GM18867 (cell line): ENCODE results near the gene XIRP1.

Experiments
- ATAC-seq: cut with Tn5 transposase; IDR thresholded peaks from one replicate; pipeline ENCODE4 v1.9.1; 2021; ENCODE audit warnings: mild to moderate bottlenecking, moderate library complexity; ENCODE audit not compliant: unreplicated experiment

The XIRP1 gene

GRCh38 chr3:39211332-39212130 lies 19.1 kb upstream of the XIRP1 start:
- no peak for ATAC-seq

GRCh38 chr3:39210078-39210477 lies 17.7 kb upstream of the XIRP1 start:
- no peak for ATAC-seq

DNA sequence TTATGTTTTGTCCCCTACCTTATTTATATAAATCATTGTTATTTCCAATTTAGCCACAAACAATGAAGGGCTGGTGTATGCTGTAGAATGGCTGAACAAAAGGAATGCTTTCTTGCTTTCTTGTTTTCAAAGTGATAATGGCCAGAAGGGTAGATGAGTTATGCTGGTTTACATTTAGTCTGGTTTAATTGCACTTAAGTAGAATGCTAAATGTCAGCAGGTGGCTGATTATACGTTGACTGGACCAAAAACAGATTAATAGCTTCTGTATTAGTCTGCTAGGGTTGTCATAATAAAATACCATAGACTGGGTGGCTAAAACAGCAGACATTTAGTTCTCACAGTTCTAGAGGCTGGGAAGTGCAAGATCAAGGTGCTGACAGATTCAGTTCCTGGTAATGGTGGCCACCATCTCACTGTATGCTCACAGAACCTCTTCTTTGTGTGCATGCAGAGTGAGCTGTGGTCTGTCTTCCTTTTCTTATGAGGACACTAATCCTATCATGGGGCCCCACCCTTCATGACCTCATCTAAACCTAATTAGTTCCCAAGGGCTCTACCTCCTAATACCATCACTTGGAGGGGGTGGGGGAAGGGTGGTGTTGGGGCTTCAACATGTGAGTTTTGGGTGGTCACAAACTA lies 17.1 kb upstream of the XIRP1 start:
- no peak for ATAC-seq

GRCh38 chr3:39208463-39209055 lies 16.2 kb upstream of the XIRP1 start:
- peak; percentile 63 for ATAC-seq

- ATAC-seq: no peak
Observed at GRCh38 chr3:39207361-39208186, 15.2 kb upstream of the XIRP1 start.

- ATAC-seq: no peak
Observed at GRCh38 chr3:39205919-39206516, 13.6 kb upstream of the XIRP1 start.

DNA sequence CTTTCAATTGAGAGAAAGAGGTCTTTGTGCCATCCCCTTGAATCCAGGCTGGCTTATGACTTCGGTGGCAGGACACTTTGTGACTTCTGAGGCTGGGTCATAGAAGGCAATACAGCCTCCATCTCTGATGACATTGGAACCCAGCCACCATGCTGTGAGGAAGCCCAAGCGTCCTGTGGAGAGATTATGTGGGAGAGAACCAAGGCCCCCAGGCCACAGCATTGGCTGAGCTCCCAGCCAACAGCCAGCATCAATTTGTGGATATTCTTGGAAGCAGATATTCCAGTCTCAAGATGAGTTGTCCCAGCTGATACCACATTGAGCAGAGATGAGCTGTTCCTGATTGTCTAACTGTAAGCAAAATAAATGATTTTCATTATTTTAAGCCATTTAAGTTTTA lies 12.7 kb upstream of the XIRP1 start:
- ATAC-seq: no peak

DNA sequence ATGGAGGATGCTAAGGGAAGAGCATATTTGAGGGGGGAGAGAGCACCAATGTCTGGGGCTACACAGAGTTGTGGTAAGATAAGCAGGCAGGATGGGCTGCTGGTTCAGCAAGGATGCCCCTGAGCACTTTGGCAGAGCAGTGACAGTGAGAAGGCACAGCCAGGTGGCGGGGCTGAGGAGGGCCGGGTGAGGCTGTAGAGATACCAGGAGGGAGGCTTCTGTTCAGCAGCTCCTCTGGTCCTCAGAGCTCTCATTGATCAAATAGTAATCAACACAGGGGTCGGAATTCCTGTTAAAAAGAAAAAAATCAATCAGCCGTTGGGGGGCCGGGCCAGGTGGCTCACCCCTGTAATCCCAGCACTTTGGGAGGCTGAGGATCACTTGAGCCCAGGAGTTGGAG lies 11.5 kb upstream of the XIRP1 start:
- ATAC-seq: no peak

DNA sequence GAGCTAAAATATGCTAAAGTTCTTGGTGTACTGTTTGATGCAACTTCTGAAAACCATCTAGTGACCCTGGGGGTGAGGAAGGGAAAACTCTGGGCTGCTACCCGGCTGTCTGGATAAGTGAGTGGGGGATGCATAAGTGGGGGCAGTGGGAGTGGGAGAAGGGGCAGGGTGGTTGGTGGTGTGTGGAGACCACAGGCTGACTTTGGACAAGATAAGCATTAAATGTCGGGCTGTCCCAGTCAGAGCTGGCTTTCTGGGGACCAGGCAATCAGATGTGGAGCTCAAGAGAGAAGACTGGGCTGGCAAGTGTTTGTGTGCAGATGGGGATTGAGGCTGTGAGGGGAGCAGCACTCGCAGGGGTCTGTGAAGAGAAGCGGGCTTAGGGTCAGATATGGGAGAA lies 11.0 kb upstream of the XIRP1 start:
- ATAC-seq: no peak

DNA sequence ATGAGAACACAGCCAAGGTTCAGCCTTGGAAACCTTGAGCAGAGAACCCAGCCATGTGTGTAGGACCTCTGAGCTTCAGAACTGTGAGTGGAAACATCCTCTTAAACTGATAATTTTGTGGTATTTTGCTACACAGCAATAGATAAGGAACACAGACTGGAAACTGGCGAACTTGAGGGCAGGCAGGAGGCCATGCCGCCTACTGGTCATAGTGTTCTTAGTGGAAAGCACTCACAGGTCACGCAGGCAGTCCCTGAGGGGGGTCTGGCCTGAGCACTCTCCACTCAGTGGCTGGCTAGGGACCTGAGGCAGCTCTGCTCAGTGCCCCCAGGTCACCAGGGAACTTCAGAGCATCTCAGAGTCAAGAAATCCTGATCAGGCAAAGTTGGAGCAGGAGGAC lies 9.7 kb upstream of the XIRP1 start:
- no peak for ATAC-seq

GRCh38 chr3:39196671-39197356 lies 4.4 kb upstream of the XIRP1 start:
- ATAC-seq: no peak

- ATAC-seq: no peak
Observed at GRCh38 chr3:39196034-39196433, 3.6 kb upstream of the XIRP1 start.

- no peak for ATAC-seq
Observed at GRCh38 chr3:39193391-39193790, 996 bp upstream of the XIRP1 start.

DNA sequence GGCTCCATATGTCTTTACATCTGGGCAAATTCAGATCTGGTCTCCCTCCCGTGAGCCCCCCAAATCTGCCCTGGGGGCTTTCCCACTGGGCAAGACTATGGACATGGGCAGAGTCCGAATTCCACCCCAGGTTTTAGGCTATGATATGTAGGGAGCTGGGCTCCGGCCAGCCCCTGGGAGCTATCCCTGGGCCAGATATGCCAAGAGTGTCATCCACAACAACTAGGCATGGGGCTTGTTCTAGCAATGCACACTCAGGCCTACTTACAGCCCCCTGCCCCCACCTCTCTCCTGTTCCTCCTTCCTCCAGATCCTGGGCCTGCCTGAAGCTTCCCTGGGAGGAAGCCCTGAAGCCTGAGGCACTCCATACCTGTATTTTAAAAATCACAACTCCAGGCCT lies 622 bp downstream of the XIRP1 start:
- no peak for ATAC-seq

- no peak for ATAC-seq
Observed at GRCh38 chr3:39191111-39191510, 1.3 kb downstream of the XIRP1 start.

DNA sequence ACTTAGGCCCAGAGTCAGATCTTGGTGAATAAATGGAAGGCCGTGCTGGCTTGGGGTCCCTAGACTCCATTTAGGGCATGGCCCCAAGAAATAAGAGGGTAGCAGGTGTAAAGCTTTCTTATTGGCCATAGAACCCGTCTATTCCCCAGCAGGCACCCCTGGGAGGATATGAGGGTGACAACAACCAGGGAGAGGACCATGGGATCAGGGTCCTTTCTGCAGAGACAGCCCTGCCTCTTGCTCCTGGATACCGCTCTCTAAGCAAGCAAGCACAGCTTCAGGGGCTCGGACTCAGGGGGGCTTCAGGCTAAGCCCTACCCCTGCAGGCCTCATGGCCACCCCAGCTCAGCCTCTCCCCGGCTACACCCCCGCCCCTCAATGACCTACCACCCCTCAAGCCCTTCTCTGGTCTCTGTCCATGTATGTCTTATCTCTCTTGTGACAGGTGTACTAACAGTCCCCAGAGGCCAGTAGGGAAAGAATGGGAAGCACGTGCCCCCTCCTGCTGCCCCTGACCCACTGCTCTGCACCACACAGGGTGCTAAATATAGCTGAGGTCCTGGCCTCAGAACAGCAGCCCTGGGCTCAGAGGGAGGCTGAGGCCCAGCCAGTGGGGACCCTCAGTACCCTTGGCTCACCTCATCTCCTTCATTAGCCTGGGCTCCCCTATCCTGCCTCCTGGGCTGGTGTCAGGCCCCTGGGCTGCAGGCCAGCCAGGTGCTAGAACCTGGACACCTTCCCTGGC lies 1.9 kb downstream of the XIRP1 start:
- ATAC-seq: no peak

GRCh38 chr3:39189959-39190269 lies 2.5 kb downstream of the XIRP1 start:
- peak; percentile 60 for ATAC-seq

DNA sequence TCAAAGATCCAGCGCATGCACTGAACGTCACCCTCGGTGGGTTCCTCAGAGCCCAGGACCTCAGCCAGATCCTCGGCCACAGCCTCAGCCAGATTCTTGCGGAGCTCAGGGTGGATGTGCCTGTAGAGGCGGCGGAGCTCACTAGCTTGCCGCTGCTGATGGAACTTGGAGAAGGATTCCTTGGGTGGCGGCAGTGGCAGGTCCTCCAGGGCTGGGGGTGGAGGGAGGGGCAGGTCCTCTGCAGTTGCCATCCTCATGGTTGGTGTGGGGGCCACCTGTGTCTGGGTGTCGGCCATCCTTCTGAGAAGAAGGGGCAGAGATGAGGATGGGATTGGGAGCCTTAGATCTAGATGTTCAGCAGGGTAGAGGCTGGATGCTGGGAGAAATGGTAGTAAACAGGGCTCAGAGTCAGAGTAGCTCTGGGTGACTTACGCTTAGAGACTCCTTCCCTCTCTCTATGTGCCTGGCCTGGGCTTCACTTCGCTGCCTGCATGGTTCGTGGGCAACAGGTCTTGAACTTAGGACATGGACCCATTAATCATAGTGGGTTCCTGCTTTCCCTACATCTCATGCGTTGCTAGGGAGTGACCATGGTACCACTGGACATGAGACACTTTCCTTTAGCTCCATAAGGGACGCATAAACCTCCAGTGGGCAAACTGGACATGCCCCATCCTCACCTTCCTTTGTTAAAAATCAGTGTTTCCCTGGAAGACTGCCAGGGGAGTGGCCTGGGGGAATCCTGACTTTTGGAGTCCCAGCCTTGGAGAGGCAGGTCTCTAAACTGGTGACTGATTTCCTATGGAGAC lies 3.0 kb downstream of the XIRP1 start:
- no peak for ATAC-seq
